SK-N-SH (cell line): ENCODE measurements around the gene LRGUK. TPM values are rescaled to one million over a fixed set of nuclear protein-coding genes. Genes with fewer than 3 reads are reported as not detected.

Experiments
- CTCF ChIA-PET: fragments of 300-600, 350-600 bp; formaldehyde crosslinking; extraction: SDS; loops from one replicate; lab custom pipeline; 2021; lab: Yijun Ruan, JAX
- POLR2A ChIA-PET: fragments of 350-600 bp; sonication (Branson Sonifier 250); formaldehyde crosslinking; extraction: SDS; loops from one replicate; lab custom pipeline; 2020; ENCODE audit warnings: antibody characterized with exemption, inconsistent platforms; lab: Yijun Ruan, JAX
- DNase-seq: peaks from one replicate; pipeline ENCODE4 v3.0.0; 2012
- H2AFZ ChIP-seq: fragments of 200-600 bp; sonication (generic); 2 replicates; pipeline ENCODE4 v1.8.1; 2016; ENCODE audit warnings: antibody characterized with exemption, mild to moderate bottlenecking, low read depth
- H3F3A ChIP-seq: fragments of 200-600 bp; sonication (generic); replicated peaks from 2 replicates; pipeline ENCODE3; 2016; ENCODE audit warnings: antibody characterized with exemption, mild to moderate bottlenecking; ENCODE audit not compliant: insufficient read depth
- H3K27ac ChIP-seq, 2 experiments: fragments of 200-500 bp in 1 of 2; fragments of 200-600 bp in 1 of 2; sonication (Bioruptor generic) in 1 of 2; sonication (generic), shearing (Covaris generic) in 1 of 2; 2 replicates each; pipeline versions ENCODE4 v1.5.1 to v1.6.1; 2014 to 2016; ENCODE audit warnings: low read depth in 2 of 2, inconsistent platforms in 1 of 2, low read length in 1 of 2, mild to moderate bottlenecking in 1 of 2, mixed read lengths in 1 of 2
- H3K27me3 ChIP-seq: fragments of 200-600 bp; sonication (generic), shearing (Covaris generic); 2 replicates; pipeline ENCODE4 v1.6.1; 2016; ENCODE audit warnings: mixed run types; ENCODE audit not compliant: insufficient read depth
- H3K36me3 ChIP-seq, 2 experiments: fragments of 200-500 bp in 1 of 2; fragments of 200-600 bp in 1 of 2; sonication (Bioruptor generic) in 1 of 2; sonication (generic) in 1 of 2; replicated peaks in 1 of 2; 2 replicates each; pipeline versions ENCODE3 to v1.5.1; 2014 to 2016; ENCODE audit warnings: low read length in 1 of 2, mild to moderate bottlenecking in 1 of 2; ENCODE audit not compliant: insufficient read depth in 2 of 2, control insufficient read depth in 1 of 2
- H3K4me1 ChIP-seq, 2 experiments: fragments of 200-500 bp in 1 of 2; fragments of 200-600 bp in 1 of 2; sonication (Bioruptor generic) in 1 of 2; sonication (generic), shearing (Covaris generic) in 1 of 2; 2 replicates each; pipeline versions ENCODE4 v1.5.1 to v1.6.1; 2014 to 2016; ENCODE audit warnings: low read depth in 1 of 2, low read length in 1 of 2, mixed run types in 1 of 2; ENCODE audit not compliant: insufficient read depth in 2 of 2, control insufficient read depth in 1 of 2
- H3K4me2 ChIP-seq: fragments of 200-600 bp; sonication (generic), shearing (Covaris generic); 2 replicates; pipeline ENCODE4 v1.6.1; 2017; ENCODE audit warnings: mixed run types
- H3K4me3 ChIP-seq, 2 experiments: fragments of 200-500 bp in 1 of 2; fragments of 200-600 bp in 1 of 2; sonication (Bioruptor generic) in 1 of 2; sonication (generic), shearing (Covaris generic) in 1 of 2; 2 replicates each; pipeline versions ENCODE4 v1.5.1 to v1.8.1; 2014 to 2016; ENCODE audit warnings: low read depth in 2 of 2, inconsistent platforms in 1 of 2, low read length in 1 of 2, mild to moderate bottlenecking in 1 of 2, mixed read lengths in 1 of 2, moderate library complexity in 1 of 2
- H3K79me2 ChIP-seq: fragments of 200-600 bp; sonication (generic); 2 replicates; pipeline ENCODE4 v1.8.1; 2017; ENCODE audit warnings: mild to moderate bottlenecking; ENCODE audit not compliant: insufficient read depth
- H3K9ac ChIP-seq: fragments of 200-600 bp; sonication (generic); 2 replicates; pipeline ENCODE4 v1.6.1; 2017; ENCODE audit warnings: mixed run types
- H3K9me2 ChIP-seq: fragments of 200-600 bp; sonication (generic); 2 replicates; pipeline ENCODE4 v1.6.1; 2017; ENCODE audit warnings: mixed run types
- H3K9me3 ChIP-seq: fragments of 200-600 bp; sonication (generic); 2 replicates; pipeline ENCODE4 v1.6.1; 2017; ENCODE audit warnings: mixed run types, mild to moderate bottlenecking, moderate library complexity
- H4K20me1 ChIP-seq: fragments of 200-600 bp; sonication (generic); 2 replicates; pipeline ENCODE4 v1.6.1; 2017; ENCODE audit warnings: mild to moderate bottlenecking, mixed run types; ENCODE audit not compliant: insufficient read depth
- CTCF ChIP-seq: fragments of 200-600 bp; sonication (generic); IDR thresholded peaks from 2 replicates; pipeline ENCODE4 v1.6.1; 2017; ENCODE audit warnings: antibody characterized with exemption, mild to moderate bottlenecking, moderate library complexity
- FOSL2 ChIP-seq: IDR thresholded peaks from 2 replicates; pipeline ENCODE4 v1.4.0; 2012; ENCODE audit warnings: low read depth, mild to moderate bottlenecking, moderate library complexity, borderline replicate concordance
- GATA2 ChIP-seq: sonication (generic); formaldehyde crosslinking; IDR thresholded peaks from 2 replicates; pipeline ENCODE4 v1.5.0; 2020; ENCODE audit warnings: mild to moderate bottlenecking, missing genetic modification reagents
- IRF3 ChIP-seq: fragments of 150-350 bp; IDR thresholded peaks from 2 replicates; pipeline ENCODE4 v1.6.1; 2016; ENCODE audit warnings: mild to moderate bottlenecking, low read depth, low read length
- JUND ChIP-seq: IDR thresholded peaks from 2 replicates; pipeline ENCODE4 v1.4.0; 2012
- RCOR1 ChIP-seq: fragments of 150-350 bp; IDR thresholded peaks from 2 replicates; pipeline ENCODE4 v1.6.1; 2017; ENCODE audit warnings: antibody characterized with exemption, low read length
- TAF1 ChIP-seq: IDR thresholded peaks from 2 replicates; pipeline ENCODE4 v1.6.1; 2012; ENCODE audit warnings: low read depth, mild to moderate bottlenecking, low read length, moderate library complexity, borderline replicate concordance
- TEAD4 ChIP-seq: IDR thresholded peaks from 2 replicates; pipeline ENCODE4 v1.4.0; 2012; ENCODE audit warnings: mild to moderate bottlenecking, borderline replicate concordance; ENCODE audit not compliant: insufficient read depth
- YY1 ChIP-seq: IDR thresholded peaks from 2 replicates; pipeline ENCODE4 v1.4.0; 2012; ENCODE audit warnings: low read depth, mild to moderate bottlenecking
- ZBTB33 ChIP-seq: IDR thresholded peaks from 2 replicates; pipeline ENCODE4 v1.4.0; 2012; ENCODE audit warnings: low read depth, borderline replicate concordance
- WGBS: methylation state at CpG from one replicate; pipeline ENCODE4 v1.1.6; 2017; ENCODE audit warnings: low lambda C conversion rate; 5-methylcytosine and 5-hydroxymethylcytosine counted together
- polyA plus RNA-seq, 3 experiments: library from polyadenylated mRNA; depleted of rRNA; stranded (reverse); fragments of >200 nt; gene quantifications; 2 replicates each; pipeline ENCODE4 v1.2.3, GENCODE V29; 2012

Gene LRGUK
- polyA plus RNA-seq, 1 of the 3 experiments (the other 2 are of a cell fraction), result 1.5 TPM

GRCh38 chr7:134098072-134098471 lies 29.1 kb upstream of the LRGUK start (continued):
- TF ChIP-seq YY1 (no peak), CTCF (no peak), JUND (no peak)

- POLR2A ChIA-PET, result no interaction called here
- H3F3A ChIP-seq, result no peaks in the 10 kb centered on the region
- no peaks in the 10 kb centered on the region for H3K27me3 ChIP-seq
- no peaks in the 10 kb centered on the region for H4K20me1 ChIP-seq
- H3K4me3 ChIP-seq, result no peak overlapping the region
- no peak overlapping the region for H3K4me2 ChIP-seq
- no peak overlapping the region for H3K9ac ChIP-seq
- H3K9me2 ChIP-seq, result no peaks in the 10 kb centered on the region
- H3K36me3 ChIP-seq, result no peaks in the 10 kb centered on the region
- no peaks in the 10 kb centered on the region for H3K79me2 ChIP-seq
- no peak overlapping the region for H2AFZ ChIP-seq
- no peak for TF ChIP-seq TAF1
- TF ChIP-seq RCOR1, result peak; percentile 40; the same call in 1 of the 2 replicates
- peak; percentile 25 for DNase-seq
- peak overlapping the region in 1 of 2 experiments; percentile 29; a peak in 2 of 4 replicates for H3K27ac ChIP-seq
- CTCF ChIA-PET, result interaction anchor here (1.3 to 1.5 kb wide), 2 partner anchors 35 to 40 kb away, joined by 3 to 6 read pairs; no protein-coding TSS in a partner anchor
- H3K4me1 ChIP-seq, result peaks cover 0 to 4% of the 10 kb centered on the region in 2 experiments; a peak in 1 of 4 replicates
- 38% methylated on average over 3 of the region's 3 CpGs for WGBS
- H3K9me3 ChIP-seq, result no peaks in the 10 kb centered on the region
Observed at GRCh38 chr7:134101716-134102115, 25.4 kb upstream of the LRGUK start.

GRCh38 chr7:134104166-134104565 lies 23.0 kb upstream of the LRGUK start:
- Histone ChIP-seq H2AFZ (no peak overlapping the region), H3K9me3 (no peaks in the 10 kb centered on the region), H4K20me1 (no peaks in the 10 kb centered on the region), H3K9me2 (no peaks in the 10 kb centered on the region)
- CTCF ChIA-PET, result no interaction called here
- TF ChIP-seq TEAD4, result no peak
- TF ChIP-seq JUND, result no peak
- no peak for TF ChIP-seq ZBTB33
- no peak for TF ChIP-seq FOSL2
- TF ChIP-seq IRF3, result no peak
- no peak for TF ChIP-seq GATA2
- TF ChIP-seq, all 33 proteins: peak for 0
- H3K9ac ChIP-seq, result no peak overlapping the region
- POLR2A ChIA-PET, result no interaction called here
- H3K4me3 ChIP-seq, result no peak overlapping the region
- H3K4me2 ChIP-seq, result no peak overlapping the region
- 92% methylated on average over 4 of the region's 4 CpGs for WGBS
- peaks cover 0 to 4% of the 10 kb centered on the region in 2 experiments for H3K36me3 ChIP-seq
- H3K27ac ChIP-seq, result no peak overlapping the region
- H3F3A ChIP-seq, result no peaks in the 10 kb centered on the region
- H3K4me1 ChIP-seq, result peaks cover 0 to 4% of the 10 kb centered on the region in 2 experiments; a peak in 1 of 4 replicates
- no peak for DNase-seq
- H3K79me2 ChIP-seq, result no peaks in the 10 kb centered on the region
- H3K27me3 ChIP-seq, result no peaks in the 10 kb centered on the region
